ENCODE measurements around the gene PEF1.

Gene PEF1

DNA sequence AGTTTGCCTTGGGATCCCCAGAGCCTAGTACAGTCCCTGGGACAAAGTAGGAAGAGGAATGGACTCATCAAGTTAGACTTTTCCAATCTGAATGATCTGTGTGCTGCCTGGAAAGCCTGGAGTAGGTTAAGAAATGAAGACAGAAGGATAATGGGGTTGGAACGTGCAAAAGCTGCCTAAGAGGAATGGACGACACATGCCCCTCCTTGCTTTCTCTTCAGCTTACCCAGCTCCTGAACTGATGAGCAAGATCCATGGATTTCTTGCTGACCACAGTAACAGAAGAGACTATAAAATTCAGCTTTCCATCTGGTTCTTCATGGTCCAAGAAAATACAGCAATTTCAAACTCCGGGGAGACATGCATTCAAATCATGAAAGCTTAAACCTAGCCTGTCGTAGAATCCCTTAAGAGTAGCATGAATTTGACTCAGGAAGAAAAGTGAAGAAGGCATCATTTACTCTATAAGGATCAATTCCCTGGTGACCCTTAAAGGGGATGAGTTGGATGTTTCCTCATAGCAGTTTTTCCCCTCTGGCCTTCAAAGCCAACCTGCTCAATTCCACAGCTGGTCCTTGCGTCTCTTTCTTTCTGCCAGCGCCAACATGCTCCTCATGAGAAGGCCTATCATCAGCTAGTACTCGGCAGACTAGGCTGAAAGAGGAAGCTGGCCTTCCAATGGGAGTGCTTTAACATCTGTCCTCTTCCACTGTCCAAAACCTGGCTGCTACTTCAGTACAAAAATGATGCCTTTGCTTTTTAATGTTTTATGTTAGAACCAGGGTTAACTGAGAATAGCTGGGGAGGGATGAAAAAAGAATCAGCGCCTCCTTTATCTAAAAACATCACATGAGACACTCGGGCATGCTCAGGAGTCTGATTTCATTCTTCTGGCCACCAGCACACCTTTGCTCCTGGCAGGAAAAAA is 5.7 kb upstream of the PEF1 start:
- no peak for ATAC-seq
- TF ChIP-seq CSDC2 (CRISPR knock-in tag; IDR thresholded peaks at IDR 0.05) (no peak), RARB (CRISPR knock-in tag; IDR thresholded peaks at IDR 0.05) (no peak), ZFP30 (CRISPR knock-in tag; IDR thresholded peaks at IDR 0.05) (no peak), ZNF565 (CRISPR knock-in tag; conservative IDR thresholded peaks at IDR 0.05; ENCODE audit: low read depth) (no peak), SNAI2 (CRISPR knock-in tag; IDR thresholded peaks at IDR 0.05) (no peak), ZNF70 (CRISPR knock-in tag; IDR thresholded peaks at IDR 0.05) (no peak), ZC3H10 (CRISPR knock-in tag; IDR thresholded peaks at IDR 0.05) (no peak), GLIS3 (CRISPR knock-in tag; IDR thresholded peaks at IDR 0.05) (no peak), PATZ1 (CRISPR knock-in tag; IDR thresholded peaks at IDR 0.05; ENCODE audit: borderline replicate concordance) (no peak), PPARA (CRISPR knock-in tag; IDR thresholded peaks at IDR 0.05; ENCODE audit: borderline replicate concordance) (no peak), ESRRG (CRISPR knock-in tag; IDR thresholded peaks at IDR 0.05) (no peak)
- TF ChIP-seq, protein P1, sequence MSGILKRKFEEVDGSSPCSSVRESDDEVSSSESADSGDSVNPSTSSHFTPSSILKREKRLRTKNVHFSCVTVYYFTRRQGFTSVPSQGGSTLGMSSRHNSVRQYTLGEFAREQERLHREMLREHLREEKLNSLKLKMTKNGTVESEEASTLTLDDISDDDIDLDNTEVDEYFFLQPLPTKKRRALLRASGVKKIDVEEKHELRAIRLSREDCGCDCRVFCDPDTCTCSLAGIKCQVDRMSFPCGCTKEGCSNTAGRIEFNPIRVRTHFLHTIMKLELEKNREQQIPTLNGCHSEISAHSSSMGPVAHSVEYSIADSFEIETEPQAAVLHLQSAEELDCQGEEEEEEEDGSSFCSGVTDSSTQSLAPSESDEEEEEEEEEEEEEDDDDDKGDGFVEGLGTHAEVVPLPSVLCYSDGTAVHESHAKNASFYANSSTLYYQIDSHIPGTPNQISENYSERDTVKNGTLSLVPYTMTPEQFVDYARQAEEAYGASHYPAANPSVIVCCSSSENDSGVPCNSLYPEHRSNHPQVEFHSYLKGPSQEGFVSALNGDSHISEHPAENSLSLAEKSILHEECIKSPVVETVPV (CRISPR knock-in tag; IDR thresholded peaks at IDR 0.05) = no peak
- TF ChIP-seq, protein P2, sequence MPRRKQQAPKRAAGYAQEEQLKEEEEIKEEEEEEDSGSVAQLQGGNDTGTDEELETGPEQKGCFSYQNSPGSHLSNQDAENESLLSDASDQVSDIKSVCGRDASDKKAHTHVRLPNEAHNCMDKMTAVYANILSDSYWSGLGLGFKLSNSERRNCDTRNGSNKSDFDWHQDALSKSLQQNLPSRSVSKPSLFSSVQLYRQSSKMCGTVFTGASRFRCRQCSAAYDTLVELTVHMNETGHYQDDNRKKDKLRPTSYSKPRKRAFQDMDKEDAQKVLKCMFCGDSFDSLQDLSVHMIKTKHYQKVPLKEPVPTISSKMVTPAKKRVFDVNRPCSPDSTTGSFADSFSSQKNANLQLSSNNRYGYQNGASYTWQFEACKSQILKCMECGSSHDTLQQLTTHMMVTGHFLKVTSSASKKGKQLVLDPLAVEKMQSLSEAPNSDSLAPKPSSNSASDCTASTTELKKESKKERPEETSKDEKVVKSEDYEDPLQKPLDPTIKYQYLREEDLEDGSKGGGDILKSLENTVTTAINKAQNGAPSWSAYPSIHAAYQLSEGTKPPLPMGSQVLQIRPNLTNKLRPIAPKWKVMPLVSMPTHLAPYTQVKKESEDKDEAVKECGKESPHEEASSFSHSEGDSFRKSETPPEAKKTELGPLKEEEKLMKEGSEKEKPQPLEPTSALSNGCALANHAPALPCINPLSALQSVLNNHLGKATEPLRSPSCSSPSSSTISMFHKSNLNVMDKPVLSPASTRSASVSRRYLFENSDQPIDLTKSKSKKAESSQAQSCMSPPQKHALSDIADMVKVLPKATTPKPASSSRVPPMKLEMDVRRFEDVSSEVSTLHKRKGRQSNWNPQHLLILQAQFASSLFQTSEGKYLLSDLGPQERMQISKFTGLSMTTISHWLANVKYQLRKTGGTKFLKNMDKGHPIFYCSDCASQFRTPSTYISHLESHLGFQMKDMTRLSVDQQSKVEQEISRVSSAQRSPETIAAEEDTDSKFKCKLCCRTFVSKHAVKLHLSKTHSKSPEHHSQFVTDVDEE (CRISPR knock-in tag; IDR thresholded peaks at IDR 0.05) = no peak

DNA sequence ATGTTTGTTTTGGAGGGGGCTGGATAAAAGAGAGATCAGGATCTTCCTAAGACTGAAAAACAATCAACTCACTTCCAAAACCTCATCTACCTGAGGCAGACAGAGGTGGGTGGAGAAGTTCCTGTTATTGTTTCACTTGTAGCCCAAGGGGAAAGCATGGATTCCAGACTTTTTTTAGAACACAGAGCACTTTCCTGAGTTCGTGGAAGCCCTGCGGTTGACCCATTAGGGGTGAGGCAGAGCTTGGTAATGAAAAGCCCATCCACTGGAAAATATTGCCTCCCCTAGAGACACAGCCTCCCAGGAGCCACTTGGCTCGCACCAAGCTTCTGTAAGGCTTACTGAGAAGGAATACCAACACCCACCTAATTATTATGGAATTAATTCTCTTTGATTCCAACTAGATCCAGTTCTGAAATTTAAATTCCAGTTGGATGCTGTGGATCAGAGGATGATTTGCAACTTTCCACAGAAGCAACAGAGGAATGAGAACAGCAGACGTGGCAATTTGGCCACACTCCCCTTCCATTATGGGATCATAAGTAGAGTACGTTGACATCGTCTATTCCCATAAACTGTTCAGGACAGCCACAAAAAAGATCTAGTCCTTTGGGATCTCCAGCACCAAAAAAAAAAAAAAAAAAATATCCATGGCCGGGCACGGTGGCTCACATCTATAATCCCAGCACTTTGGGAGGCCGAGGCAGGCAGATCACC is 4.1 kb upstream of the PEF1 start:
- TF ChIP-seq ZFP3 (CRISPR knock-in tag; IDR thresholded peaks at IDR 0.05) (no peak), RARB (CRISPR knock-in tag; IDR thresholded peaks at IDR 0.05) (no peak), ZFP30 (CRISPR knock-in tag; IDR thresholded peaks at IDR 0.05) (no peak), TCF4 (CRISPR knock-in tag; IDR thresholded peaks at IDR 0.05; ENCODE audit: borderline replicate concordance) (no peak), ZNF70 (CRISPR knock-in tag; IDR thresholded peaks at IDR 0.05) (no peak), ZNF8 (CRISPR knock-in tag; IDR thresholded peaks at IDR 0.05) (no peak), PATZ1 (CRISPR knock-in tag; IDR thresholded peaks at IDR 0.05; ENCODE audit: borderline replicate concordance) (no peak), ARNTL (CRISPR knock-in tag; IDR thresholded peaks at IDR 0.05; ENCODE audit: borderline replicate concordance, low read depth) (no peak), BACH2 (CRISPR knock-in tag; IDR thresholded peaks at IDR 0.05; ENCODE audit: borderline replicate concordance) (no peak), PPARA (CRISPR knock-in tag; IDR thresholded peaks at IDR 0.05; ENCODE audit: borderline replicate concordance) (no peak), POU6F1 (CRISPR knock-in tag; IDR thresholded peaks at IDR 0.05; ENCODE audit: borderline replicate concordance, low read depth) (no peak), TOX (CRISPR knock-in tag; IDR thresholded peaks at IDR 0.05; ENCODE audit: borderline replicate concordance) (no peak)
- TF ChIP-seq, protein P2 (CRISPR knock-in tag; IDR thresholded peaks at IDR 0.05) = no peak

More for the DNA sequence above, 4.1 kb upstream of the PEF1 start:
- no peak for ATAC-seq

Data from SK-N-SH treated with all-trans-retinoic acid at 6 μM for 48 hours (cell line).